Esophagus squamous epithelium (tissue), 5 donors: ENCODE measurements around the gene FOXO3. TPM values are rescaled to one million over a fixed set of nuclear protein-coding genes. Genes with fewer than 3 reads are reported as not detected.

Source experiments
- DNase-seq: peaks from one replicate; lab custom pipeline; 2025; lab: John Stamatoyannopoulos, UW
- H3K27ac ChIP-seq, 4 donors: fragments of 200-600 bp; sonication (generic); one replicate each; pipeline ENCODE4 v1.5.1; 2016 to 2019; ENCODE audit warnings: mild to moderate bottlenecking in 1 of 4
- H3K27me3 ChIP-seq, 4 donors: fragments of 200-600 bp; sonication (generic); 1 replicate in 3 of 4; 2 replicates in 1 of 4; pipeline versions ENCODE4 v1.5.1 to v1.6.0; 2017 to 2021; ENCODE audit warnings: antibody characterized with exemption in 1 of 4
- H3K36me3 ChIP-seq, 3 donors: fragments of 200-600 bp; sonication (generic); one replicate each; pipeline ENCODE4 v1.5.1; 2016 to 2019
- H3K4me1 ChIP-seq, 3 donors: fragments of 200-600 bp; sonication (generic); one replicate each; pipeline ENCODE4 v1.5.1; 2017 to 2019
- H3K4me3 ChIP-seq, 4 donors: fragments of 200-600 bp; sonication (generic); 1 replicate in 3 of 4; 2 replicates in 1 of 4; pipeline ENCODE4 v1.5.1; 2016 to 2019; ENCODE audit warnings: mild to moderate bottlenecking in 2 of 4, moderate library complexity in 1 of 4
- H3K9me3 ChIP-seq, 3 donors: fragments of 200-600 bp; sonication (generic); one replicate each; pipeline ENCODE4 v1.5.1; 2016 to 2019
- CTCF ChIP-seq, 6 experiments: fragments of 450-650 bp in 4 of 6; fragments of 200-600 bp in 2 of 6; sonication (generic) in 2 of 6; IDR thresholded peaks; one replicate each; pipeline ENCODE4 v1.5.1; 2016 to 2019; ENCODE audit warnings: antibody characterized with exemption in 6 of 6, mild to moderate bottlenecking in 4 of 6, moderate library complexity in 4 of 6
- POLR2A ChIP-seq, 4 donors: fragments of 450-650 bp; IDR thresholded peaks; one replicate each; pipeline ENCODE4 v1.6.1; 2017; ENCODE audit warnings: antibody characterized with exemption in 4 of 4, mild to moderate bottlenecking in 4 of 4, moderate library complexity in 3 of 4
- WGBS, 2 donors: methylation state at CpG; one replicate each; pipeline ENCODE4 v1.1.5; 2018; 5-methylcytosine and 5-hydroxymethylcytosine counted together
- intact Hi-C: fragments of 100-400 bp; cut with DNase I; formaldehyde crosslinking; loops from one replicate; pipeline ENCODE4 v1.15.0; 2022
- total RNA-seq, 4 donors: library from RNA; depleted of rRNA; stranded (reverse); fragments of >200 nt; gene quantifications; one replicate each; pipeline ENCODE4 v1.1.0, GENCODE V29; 2016
- donor health status: DM: yes; HTN: yes; CAD: no.

FOXO3 gene
- total RNA-seq, 4 donors from 2014 or later, result 30.3 to 80.7 (median 34.3) TPM

GRCh38 chr6:108596956-108597355, 36.2 kb downstream of the FOXO3 start:
- H3K27ac ChIP-seq, result peak overlapping the region; percentile 39 to 74 (median 69)
- H3K27me3 ChIP-seq, result no peaks in the 10 kb centered on the region
- H3K4me1 ChIP-seq, result peaks cover 44 to 93% (median 73%) of the 10 kb centered on the region in 3 donors

GRCh38 chr6:108597572-108598304, 37.0 kb downstream of the FOXO3 start:
- DNase-seq, result no peak
- Histone ChIP-seq H3K27ac (peak overlapping the region; percentile 39 to 74 (median 69)), H3K4me3 (no peak overlapping the region), H3K27me3 (no peaks in the 10 kb centered on the region), H3K9me3 (no peaks in the 10 kb centered on the region), H3K36me3 (peaks cover 0 to 4% (median 0%) of the 10 kb centered on the region in 3 donors), H3K4me1 (peaks cover 37 to 85% (median 65%) of the 10 kb centered on the region in 3 donors)
- TF ChIP-seq POLR2A (IDR thresholded peaks at IDR 0.05) (no peak), CTCF (IDR thresholded peaks at IDR 0.05) (no peak)
- WGBS, 2 donors, result 64 to 73% methylated on average over 5 of the region's 5 CpGs
- intact Hi-C loops, result no loop called here

More at GRCh38 chr6:108596956-108597355, 36.2 kb downstream of the FOXO3 start:
- intact Hi-C loops, result no loop called here
- Histone ChIP-seq H3K4me3 (no peak overlapping the region), H3K9me3 (no peaks in the 10 kb centered on the region), H3K36me3 (peaks cover 0 to 4% (median 0%) of the 10 kb centered on the region in 3 donors)
- DNase-seq, result no peak
- TF ChIP-seq CTCF (IDR thresholded peaks at IDR 0.05) (no peak), POLR2A (IDR thresholded peaks at IDR 0.05) (no peak)

GRCh38 chr6:108598305-108598863, 37.7 kb downstream of the FOXO3 start:
- DNase-seq, result no peak
- Histone ChIP-seq H3K36me3 (peaks cover 0 to 4% (median 0%) of the 10 kb centered on the region in 3 donors), H3K4me1 (peaks cover 30 to 79% (median 59%) of the 10 kb centered on the region in 3 donors), H3K9me3 (no peaks in the 10 kb centered on the region), H3K4me3 (no peak overlapping the region), H3K27ac (peak overlapping the region; percentile 34 to 74 (median 69)), H3K27me3 (no peaks in the 10 kb centered on the region)
- 36 to 60% methylated on average over 2 of the region's 2 CpGs for WGBS, 2 donors
- intact Hi-C loops, result no loop called here
- TF ChIP-seq CTCF (IDR thresholded peaks at IDR 0.05), result no peak
- no peak for TF ChIP-seq POLR2A (IDR thresholded peaks at IDR 0.05)

DNA sequence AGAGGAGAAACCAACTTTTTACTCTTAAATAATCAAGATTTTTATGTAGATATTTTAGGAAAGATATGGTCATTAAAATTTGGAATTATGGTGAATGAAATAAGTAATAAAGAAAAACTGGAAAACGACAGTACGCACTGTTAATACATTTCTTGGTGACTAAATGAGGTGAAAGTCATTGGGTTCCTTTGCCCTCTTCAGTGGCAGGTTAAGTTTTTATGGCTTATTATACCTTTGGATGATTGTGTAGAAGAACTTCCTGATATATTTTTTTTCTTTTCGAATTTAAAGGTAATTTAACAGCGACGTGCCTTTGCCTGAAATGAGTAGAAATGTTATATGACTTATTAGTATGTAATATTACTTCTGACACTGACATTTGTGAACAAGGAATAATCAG, 43.4 kb downstream of the FOXO3 start:
- no peak overlapping the region for H3K27ac ChIP-seq
- intact Hi-C loops, result no loop called here
- no peak for TF ChIP-seq CTCF (IDR thresholded peaks at IDR 0.05)
- TF ChIP-seq POLR2A (IDR thresholded peaks at IDR 0.05), result no peak
- peaks cover 0 to 4% (median 0%) of the 10 kb centered on the region in 3 donors for H3K36me3 ChIP-seq
- no peak for DNase-seq
- H3K27me3 ChIP-seq, result no peaks in the 10 kb centered on the region
- no peak overlapping the region for H3K4me3 ChIP-seq
- no peaks in the 10 kb centered on the region for H3K9me3 ChIP-seq
- H3K4me1 ChIP-seq, result peaks cover 26 to 69% (median 27%) of the 10 kb centered on the region in 3 donors
- WGBS, 2 donors, result 90 to 93% methylated on average over 5 of the region's 5 CpGs

DNA sequence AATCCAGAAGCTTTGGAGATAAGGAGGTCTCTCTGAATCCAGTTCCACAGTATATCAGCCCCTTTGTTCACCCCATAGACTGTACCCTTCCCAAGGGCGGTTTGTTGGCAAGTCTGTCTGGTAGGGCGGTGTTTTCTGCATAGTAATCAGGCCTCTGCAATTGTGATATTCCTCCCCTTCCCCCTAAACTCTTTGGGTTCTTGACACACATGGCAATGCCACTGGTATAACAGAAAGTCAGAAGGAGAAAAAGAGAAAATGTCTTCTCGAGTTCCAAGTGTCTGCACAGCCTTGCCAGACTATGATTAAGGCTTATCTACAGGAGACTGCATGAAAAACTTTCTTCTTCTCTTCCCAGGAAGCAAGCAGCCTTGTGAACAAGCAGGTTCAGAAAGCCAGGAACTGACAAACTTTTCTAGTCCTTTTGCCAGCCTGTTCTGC, 45.6 kb downstream of the FOXO3 start:
- intact Hi-C loops, result no loop called here

More for the DNA sequence above, 45.6 kb downstream of the FOXO3 start:
- no peak overlapping the region for H3K4me3 ChIP-seq
- H3K27me3 ChIP-seq, result no peaks in the 10 kb centered on the region
- no peaks in the 10 kb centered on the region for H3K9me3 ChIP-seq
- WGBS, 2 donors, result 45 to 65% methylated on average over 3 of the region's 3 CpGs
- TF ChIP-seq CTCF (IDR thresholded peaks at IDR 0.05) (no peak), POLR2A (IDR thresholded peaks at IDR 0.05) (no peak)
- no peak for DNase-seq
- H3K36me3 ChIP-seq, result no peaks in the 10 kb centered on the region
- H3K27ac ChIP-seq, result peak overlapping the region in 2 of 4 donors; percentile 2 to 27
- peaks cover 35 to 72% (median 43%) of the 10 kb centered on the region in 3 donors for H3K4me1 ChIP-seq
